K562 (cell line): ENCODE data around the gene PPIL1. TPM values are rescaled to one million over a fixed set of nuclear protein-coding genes. Genes with fewer than 3 reads are reported as not detected.

Source experiments
- E2F3 ChIP-seq: fragments of 250-450 bp; sonication (Bioruptor Pico); IDR thresholded peaks from 2 replicates; pipeline ENCODE4 v1.4.0; 2020; ENCODE audit warnings: mild to moderate bottlenecking
- ERF ChIP-seq: fragments of 450-650 bp; formaldehyde crosslinking; IDR thresholded peaks from 2 replicates; pipeline ENCODE4 v1.4.0; 2020; ENCODE audit warnings: mild to moderate bottlenecking, mixed read lengths
- GABPB2 ChIP-seq: fragments of 250-450 bp; sonication (Bioruptor Pico); conservative IDR thresholded peaks from 2 replicates; pipeline ENCODE4 v1.5.1; 2021; ENCODE audit warnings: mild to moderate bottlenecking
- LEF1 ChIP-seq: fragments of 450-650 bp; IDR thresholded peaks from 2 replicates; pipeline ENCODE4 v1.6.1; 2016; ENCODE audit warnings: mild to moderate bottlenecking
- NEUROD1 ChIP-seq: fragments of 150-350 bp; IDR thresholded peaks from 2 replicates; pipeline ENCODE4 v1.6.1; 2014; ENCODE audit warnings: borderline replicate concordance, low read length, low read depth; ENCODE audit not compliant: partially characterized antibody
- NFE2 ChIP-seq: IDR thresholded peaks from 2 replicates; pipeline ENCODE4 v1.6.1; 2014; ENCODE audit warnings: antibody characterized with exemption, low read depth
- NFE2L1 ChIP-seq: fragments of 450-650 bp; IDR thresholded peaks from 2 replicates; pipeline ENCODE4 v1.6.1; 2016; ENCODE audit warnings: missing genetic modification characterization, low read depth, mild to moderate bottlenecking, missing compliant biosample characterization, moderate library complexity, borderline replicate concordance
- NR2C2 ChIP-seq, 2 experiments: fragments of 200-800 bp in 1 of 2; sonication (Bioruptor generic) in 1 of 2; sonication (generic) in 1 of 2; formaldehyde crosslinking in 1 of 2; IDR thresholded peaks; 2 replicates each; pipeline versions ENCODE4 v1.6.1 to v1.8.0; 2016 to 2022; ENCODE audit warnings: mild to moderate bottlenecking in 1 of 2, missing compliant biosample characterization in 1 of 2, missing genetic modification characterization in 1 of 2, missing genetic modification reagents in 1 of 2
- ZNF75A ChIP-seq: fragments of 450-650 bp; formaldehyde crosslinking; IDR thresholded peaks from 2 replicates; pipeline ENCODE4 v1.4.0; 2020; ENCODE audit warnings: mild to moderate bottlenecking
- polyA plus RNA-seq, 8 experiments: library from polyadenylated mRNA; depleted of rRNA in 4 of 8; stranded (reverse) in 5 of 8; unstranded in 3 of 8; fragments of >200 nt; fragmentation: Nextera tagmentation in 2 of 8; fragmentation: Illumina TruSeq in 1 of 8; extraction: Ambion mirVana in 2 of 8; extraction: Trizol in 1 of 8; gene quantifications; 2 replicates each; pipeline versions ENCODE4 v1.2.1 to v1.2.3, GENCODE V29; 2011 to 2014; ENCODE audit warnings: inconsistent platforms in 1 of 8, missing spikeins in 1 of 8
- total RNA-seq, 7 experiments: library from RNA; depleted of rRNA in 6 of 7; stranded (reverse); fragments of >200 nt in 6 of 7; fragmentation: Illumina TruSeq in 2 of 7; extraction: Trizol in 2 of 7; gene quantifications; 2 replicates each; pipeline versions ENCODE4 v1.2.1 to v1.2.3, GENCODE V29; 2011 to 2021; ENCODE audit warnings: low replicate concordance in 1 of 7
- TF ChIP-seq, protein P1 (sequence below), 3 experiments: IDR thresholded peaks in 2 of 3; conservative IDR thresholded peaks in 1 of 3; 2 replicates each; pipeline ENCODE4 v1.5.1; 2011 to 2012; ENCODE audit warnings: low read length in 3 of 3, mild to moderate bottlenecking in 3 of 3, control low read depth in 2 of 3, improper control_type of control experiment in 1 of 3, inconsistent platforms in 1 of 3, low read depth in 1 of 3, mixed read lengths in 1 of 3, moderate library complexity in 1 of 3; ENCODE audit not compliant: insufficient read depth in 2 of 3
- TF ChIP-seq, protein P2 (sequence below): sonication (generic); formaldehyde crosslinking; IDR thresholded peaks from 2 replicates; pipeline ENCODE4 v1.5.0; 2020; ENCODE audit warnings: missing genetic modification reagents
- TF ChIP-seq, protein P3 (sequence below): fragments of 250-450 bp; sonication (Bioruptor Pico); IDR thresholded peaks from 2 replicates; pipeline ENCODE4 v1.4.0; 2020; ENCODE audit warnings: mild to moderate bottlenecking
- TF ChIP-seq, protein P4 (sequence below): conservative IDR thresholded peaks from 2 replicates; pipeline ENCODE4 v1.6.1; 2011; ENCODE audit warnings: low read depth, mild to moderate bottlenecking, low read length; ENCODE audit not compliant: control insufficient read depth
- TF ChIP-seq, protein P5 (sequence below): fragments of 250-450 bp; sonication (Bioruptor Pico); IDR thresholded peaks from 2 replicates; pipeline ENCODE4 v1.9.0; 2021; ENCODE audit warnings: mild to moderate bottlenecking, inconsistent platforms
- TF ChIP-seq, protein P6 (sequence below), 2 experiments: fragments of 200-800 bp in 1 of 2; sonication (Bioruptor generic) in 1 of 2; sonication (generic) in 1 of 2; formaldehyde crosslinking in 1 of 2; IDR thresholded peaks in 1 of 2; conservative IDR thresholded peaks in 1 of 2; 2 replicates each; pipeline versions ENCODE4 v1.5.0 to v1.6.1; 2016 to 2020; ENCODE audit warnings: missing compliant biosample characterization in 1 of 2, missing genetic modification characterization in 1 of 2, missing genetic modification reagents in 1 of 2

Gene PPIL1
- total and polyA plus RNA-seq, 9 of the 15 experiments (the other 6 are each of a cell fraction or from before 2014, with no cell fraction given): 65.8 to 205 (median 130) TPM

DNA sequence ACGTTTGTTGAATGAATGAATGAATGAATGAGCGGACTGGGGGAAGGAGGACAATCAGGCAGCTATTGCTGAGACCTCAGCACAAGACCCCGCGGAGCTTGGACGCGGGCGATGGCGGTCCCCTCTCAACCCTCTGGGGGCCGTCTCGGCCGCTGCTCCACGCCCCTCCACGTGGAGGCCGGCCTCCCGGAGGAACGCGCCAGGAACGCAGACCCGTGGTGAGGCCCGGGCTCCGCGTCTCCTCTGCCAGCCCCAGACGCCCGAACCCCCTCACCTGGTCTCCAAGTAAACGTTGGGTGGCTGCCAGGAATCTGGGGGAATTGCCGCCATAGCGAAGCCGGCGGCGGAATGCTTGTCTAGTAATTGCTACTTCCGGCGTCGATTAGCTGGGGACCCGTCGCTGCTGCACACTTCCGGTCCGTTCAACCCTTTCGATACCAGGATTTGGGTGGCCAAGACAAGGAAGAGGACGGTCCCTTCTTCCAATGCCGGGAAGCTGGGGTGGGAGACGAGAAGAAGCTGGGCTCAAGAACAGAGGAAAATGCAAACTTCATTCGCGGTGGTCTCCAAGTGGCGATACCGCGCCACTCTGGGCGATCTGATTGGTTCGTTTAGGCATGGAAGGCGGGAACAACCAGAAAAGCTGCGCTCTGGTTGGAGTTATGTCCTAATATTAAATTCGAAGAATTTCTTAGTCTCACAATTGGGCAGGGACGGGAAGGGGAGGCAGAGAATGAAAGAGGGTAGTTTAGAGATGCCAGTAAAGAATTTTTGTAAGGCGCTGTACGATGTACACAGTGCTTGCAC lies at the start of gene PPIL1 (continued):
- TF ChIP-seq, protein P1, sequence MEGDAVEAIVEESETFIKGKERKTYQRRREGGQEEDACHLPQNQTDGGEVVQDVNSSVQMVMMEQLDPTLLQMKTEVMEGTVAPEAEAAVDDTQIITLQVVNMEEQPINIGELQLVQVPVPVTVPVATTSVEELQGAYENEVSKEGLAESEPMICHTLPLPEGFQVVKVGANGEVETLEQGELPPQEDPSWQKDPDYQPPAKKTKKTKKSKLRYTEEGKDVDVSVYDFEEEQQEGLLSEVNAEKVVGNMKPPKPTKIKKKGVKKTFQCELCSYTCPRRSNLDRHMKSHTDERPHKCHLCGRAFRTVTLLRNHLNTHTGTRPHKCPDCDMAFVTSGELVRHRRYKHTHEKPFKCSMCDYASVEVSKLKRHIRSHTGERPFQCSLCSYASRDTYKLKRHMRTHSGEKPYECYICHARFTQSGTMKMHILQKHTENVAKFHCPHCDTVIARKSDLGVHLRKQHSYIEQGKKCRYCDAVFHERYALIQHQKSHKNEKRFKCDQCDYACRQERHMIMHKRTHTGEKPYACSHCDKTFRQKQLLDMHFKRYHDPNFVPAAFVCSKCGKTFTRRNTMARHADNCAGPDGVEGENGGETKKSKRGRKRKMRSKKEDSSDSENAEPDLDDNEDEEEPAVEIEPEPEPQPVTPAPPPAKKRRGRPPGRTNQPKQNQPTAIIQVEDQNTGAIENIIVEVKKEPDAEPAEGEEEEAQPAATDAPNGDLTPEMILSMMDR (IDR thresholded peaks at IDR 0.05 in 2 of 3, conservative IDR thresholded peaks at IDR 0.05 in 1 of 3; ENCODE audit: insufficient read depth in 2 of 3, low read depth in 1 of 3, low read length in 3 of 3): 0 out of 6 replicates have a peak, but pooled peaks of 1 of the 3 experiments have one; percentile 0
- TF ChIP-seq, protein P2, sequence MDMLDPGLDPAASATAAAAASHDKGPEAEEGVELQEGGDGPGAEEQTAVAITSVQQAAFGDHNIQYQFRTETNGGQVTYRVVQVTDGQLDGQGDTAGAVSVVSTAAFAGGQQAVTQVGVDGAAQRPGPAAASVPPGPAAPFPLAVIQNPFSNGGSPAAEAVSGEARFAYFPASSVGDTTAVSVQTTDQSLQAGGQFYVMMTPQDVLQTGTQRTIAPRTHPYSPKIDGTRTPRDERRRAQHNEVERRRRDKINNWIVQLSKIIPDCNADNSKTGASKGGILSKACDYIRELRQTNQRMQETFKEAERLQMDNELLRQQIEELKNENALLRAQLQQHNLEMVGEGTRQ (CRISPR knock-in tag): peak; percentile 28; the same call in 1 of the 2 replicates
- TF ChIP-seq ZNF75A (CRISPR knock-in tag): no peak
- TF ChIP-seq E2F3 (CRISPR knock-in tag): peak; percentile 87; the same call in 1 of the 2 replicates
- TF ChIP-seq, protein P3, sequence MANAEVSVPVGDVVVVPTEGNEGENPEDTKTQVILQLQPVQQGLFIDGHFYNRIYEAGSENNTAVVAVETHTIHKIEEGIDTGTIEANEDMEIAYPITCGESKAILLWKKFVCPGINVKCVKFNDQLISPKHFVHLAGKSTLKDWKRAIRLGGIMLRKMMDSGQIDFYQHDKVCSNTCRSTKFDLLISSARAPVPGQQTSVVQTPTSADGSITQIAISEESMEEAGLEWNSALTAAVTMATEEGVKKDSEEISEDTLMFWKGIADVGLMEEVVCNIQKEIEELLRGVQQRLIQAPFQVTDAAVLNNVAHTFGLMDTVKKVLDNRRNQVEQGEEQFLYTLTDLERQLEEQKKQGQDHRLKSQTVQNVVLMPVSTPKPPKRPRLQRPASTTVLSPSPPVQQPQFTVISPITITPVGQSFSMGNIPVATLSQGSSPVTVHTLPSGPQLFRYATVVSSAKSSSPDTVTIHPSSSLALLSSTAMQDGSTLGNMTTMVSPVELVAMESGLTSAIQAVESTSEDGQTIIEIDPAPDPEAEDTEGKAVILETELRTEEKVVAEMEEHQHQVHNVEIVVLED (CRISPR knock-in tag): peak; percentile 76
- TF ChIP-seq NR2C2 (CRISPR knock-in tag; IDR thresholded peaks at IDR 0.05): peak; percentile 79
- TF ChIP-seq NR2C2 (tag; IDR thresholded peaks at IDR 0.05): peak; percentile 87
- TF ChIP-seq, protein P4, sequence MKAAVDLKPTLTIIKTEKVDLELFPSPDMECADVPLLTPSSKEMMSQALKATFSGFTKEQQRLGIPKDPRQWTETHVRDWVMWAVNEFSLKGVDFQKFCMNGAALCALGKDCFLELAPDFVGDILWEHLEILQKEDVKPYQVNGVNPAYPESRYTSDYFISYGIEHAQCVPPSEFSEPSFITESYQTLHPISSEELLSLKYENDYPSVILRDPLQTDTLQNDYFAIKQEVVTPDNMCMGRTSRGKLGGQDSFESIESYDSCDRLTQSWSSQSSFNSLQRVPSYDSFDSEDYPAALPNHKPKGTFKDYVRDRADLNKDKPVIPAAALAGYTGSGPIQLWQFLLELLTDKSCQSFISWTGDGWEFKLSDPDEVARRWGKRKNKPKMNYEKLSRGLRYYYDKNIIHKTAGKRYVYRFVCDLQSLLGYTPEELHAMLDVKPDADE: peak; percentile 81
- TF ChIP-seq NFE2L1 (tag): no peak
- peak; percentile 58 for TF ChIP-seq LEF1
- TF ChIP-seq NEUROD1: peak; percentile 56
- TF ChIP-seq NFE2: peak; percentile 16; the same call in 1 of the 2 replicates
- TF ChIP-seq, protein P5, sequence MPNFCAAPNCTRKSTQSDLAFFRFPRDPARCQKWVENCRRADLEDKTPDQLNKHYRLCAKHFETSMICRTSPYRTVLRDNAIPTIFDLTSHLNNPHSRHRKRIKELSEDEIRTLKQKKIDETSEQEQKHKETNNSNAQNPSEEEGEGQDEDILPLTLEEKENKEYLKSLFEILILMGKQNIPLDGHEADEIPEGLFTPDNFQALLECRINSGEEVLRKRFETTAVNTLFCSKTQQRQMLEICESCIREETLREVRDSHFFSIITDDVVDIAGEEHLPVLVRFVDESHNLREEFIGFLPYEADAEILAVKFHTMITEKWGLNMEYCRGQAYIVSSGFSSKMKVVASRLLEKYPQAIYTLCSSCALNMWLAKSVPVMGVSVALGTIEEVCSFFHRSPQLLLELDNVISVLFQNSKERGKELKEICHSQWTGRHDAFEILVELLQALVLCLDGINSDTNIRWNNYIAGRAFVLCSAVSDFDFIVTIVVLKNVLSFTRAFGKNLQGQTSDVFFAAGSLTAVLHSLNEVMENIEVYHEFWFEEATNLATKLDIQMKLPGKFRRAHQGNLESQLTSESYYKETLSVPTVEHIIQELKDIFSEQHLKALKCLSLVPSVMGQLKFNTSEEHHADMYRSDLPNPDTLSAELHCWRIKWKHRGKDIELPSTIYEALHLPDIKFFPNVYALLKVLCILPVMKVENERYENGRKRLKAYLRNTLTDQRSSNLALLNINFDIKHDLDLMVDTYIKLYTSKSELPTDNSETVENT (CRISPR knock-in tag): peak; percentile 50; the same call in 1 of the 2 replicates
- 0 out of 2 replicates have a peak, but pooled peaks have one; percentile 32 for TF ChIP-seq GABPB2
- no peak; the same call in 1 of the 2 replicates for TF ChIP-seq ERF
- TF ChIP-seq, protein P6, sequence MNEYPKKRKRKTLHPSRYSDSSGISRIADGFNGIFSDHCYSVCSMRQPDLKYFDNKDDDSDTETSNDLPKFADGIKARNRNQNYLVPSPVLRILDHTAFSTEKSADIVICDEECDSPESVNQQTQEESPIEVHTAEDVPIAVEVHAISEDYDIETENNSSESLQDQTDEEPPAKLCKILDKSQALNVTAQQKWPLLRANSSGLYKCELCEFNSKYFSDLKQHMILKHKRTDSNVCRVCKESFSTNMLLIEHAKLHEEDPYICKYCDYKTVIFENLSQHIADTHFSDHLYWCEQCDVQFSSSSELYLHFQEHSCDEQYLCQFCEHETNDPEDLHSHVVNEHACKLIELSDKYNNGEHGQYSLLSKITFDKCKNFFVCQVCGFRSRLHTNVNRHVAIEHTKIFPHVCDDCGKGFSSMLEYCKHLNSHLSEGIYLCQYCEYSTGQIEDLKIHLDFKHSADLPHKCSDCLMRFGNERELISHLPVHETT (CRISPR knock-in tag; conservative IDR thresholded peaks at IDR 0.05 in 1 of 2, IDR thresholded peaks at IDR 0.05 in 1 of 2): peak in 1 of 2 experiments; percentile 87; a peak in 2 of 4 replicates
